AG09309 (cell line): ENCODE measurements around the gene TTLL9.

Source experiments
- DNase-seq: peaks from one replicate; pipeline ENCODE4 v3.0.0-alpha.2; 2010; ENCODE audit warnings: low read depth
- H3K4me3 ChIP-seq: 2 replicates; pipeline ENCODE4 v1.5.1; 2011; ENCODE audit warnings: mild to moderate bottlenecking, low read depth, low read length, moderate library complexity; ENCODE audit not compliant: control insufficient read depth
- CTCF ChIP-seq: IDR thresholded peaks from 2 replicates; pipeline ENCODE4 v1.5.1; 2011; ENCODE audit warnings: mild to moderate bottlenecking, low read depth, low read length, inconsistent platforms; ENCODE audit not compliant: insufficient read depth, control insufficient read depth; ENCODE audit errors: missing control alignments

The TTLL9 gene

GRCh38 chr20:31837896-31838397 lies 32.5 kb upstream of the TTLL9 start:
- no peak for TF ChIP-seq CTCF
- no peak for DNase-seq
- no peak overlapping the region for H3K4me3 ChIP-seq

- no peak for TF ChIP-seq CTCF
Measured at GRCh38 chr20:31838646-31839292, 31.7 kb upstream of the TTLL9 start.

DNA sequence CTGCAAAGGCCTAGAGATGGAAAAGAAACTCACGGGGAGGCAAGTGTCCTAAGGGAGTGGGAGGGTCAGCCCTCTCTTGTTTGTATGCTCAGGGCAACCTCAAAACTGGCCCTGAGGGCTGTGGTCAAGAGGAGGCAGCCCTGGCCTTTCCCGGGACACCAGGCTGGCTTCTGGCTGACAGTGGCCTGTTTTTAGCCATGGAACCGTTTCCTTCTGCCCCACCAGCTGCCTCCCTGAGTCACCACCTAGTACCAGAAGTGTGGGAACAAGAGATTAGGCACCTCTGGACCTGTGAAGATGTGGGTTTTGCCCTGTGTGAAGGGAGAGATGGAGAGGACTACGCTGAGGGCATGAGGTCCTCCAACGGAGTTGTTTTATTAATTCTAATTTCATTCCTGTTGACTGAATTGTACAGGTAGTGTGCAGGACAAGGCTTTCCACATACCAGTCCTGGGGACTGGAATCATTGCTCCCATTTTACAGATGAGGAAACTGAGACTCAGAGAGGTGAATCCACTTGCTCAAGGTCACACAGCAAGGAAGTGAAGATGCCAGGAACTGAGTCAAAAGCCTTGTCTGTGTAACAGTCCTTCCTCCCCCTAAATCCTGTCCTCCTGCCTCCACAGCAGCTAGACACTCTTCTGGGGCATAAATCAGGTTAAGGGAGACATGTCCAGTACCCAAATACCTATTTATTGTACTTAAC lies 30.5 kb upstream of the TTLL9 start:
- DNase-seq: no peak
- no peak overlapping the region for H3K4me3 ChIP-seq
- no peak for TF ChIP-seq CTCF

More at GRCh38 chr20:31838646-31839292, 31.7 kb upstream of the TTLL9 start:
- no peak overlapping the region for H3K4me3 ChIP-seq
- no peak for DNase-seq

- H3K4me3 ChIP-seq: no peak overlapping the region
- no peak for DNase-seq
- no peak for TF ChIP-seq CTCF
Measured at GRCh38 chr20:31840906-31841816, 29.3 kb upstream of the TTLL9 start.

- no peak for TF ChIP-seq CTCF
- no peak for DNase-seq
Measured at GRCh38 chr20:31841928-31842327, 28.5 kb upstream of the TTLL9 start.

GRCh38 chr20:31842471-31843157 lies 27.8 kb upstream of the TTLL9 start:
- H3K4me3 ChIP-seq: no peak overlapping the region
- no peak for DNase-seq

More at GRCh38 chr20:31841928-31842327, 28.5 kb upstream of the TTLL9 start:
- no peak overlapping the region for H3K4me3 ChIP-seq

More at GRCh38 chr20:31842471-31843157, 27.8 kb upstream of the TTLL9 start:
- no peak for TF ChIP-seq CTCF
